Peyer's patch (tissue), 4 donors: ENCODE data around the gene UBE2F. TPM values are rescaled to one million over a fixed set of nuclear protein-coding genes. Genes with fewer than 3 reads are reported as not detected.

Experiments used
- DNase-seq, 3 donors: peaks; one replicate each; pipeline ENCODE4 v3.0.0-alpha.2; 2017 to 2019
- H3K27ac ChIP-seq, 4 donors: fragments of 200-600 bp; sonication (generic); one replicate each; pipeline ENCODE4 v1.5.1; 2016 to 2019
- H3K27me3 ChIP-seq, 2 donors: fragments of 200-600 bp; sonication (generic); one replicate each; pipeline ENCODE4 v1.5.1; 2019
- H3K36me3 ChIP-seq, 3 donors: fragments of 200-600 bp; sonication (generic); one replicate each; pipeline ENCODE4 v1.5.1; 2016 to 2019
- H3K4me1 ChIP-seq, 4 donors: fragments of 200-600 bp; sonication (generic); one replicate each; pipeline ENCODE4 v1.5.1; 2016 to 2019
- H3K4me3 ChIP-seq, 4 donors: fragments of 200-600 bp; sonication (generic); 1 replicate in 3 of 4; 2 replicates in 1 of 4; pipeline ENCODE4 v1.5.1; 2016 to 2019; ENCODE audit warnings: mild to moderate bottlenecking in 1 of 4
- H3K9me3 ChIP-seq, 4 donors: fragments of 200-600 bp; sonication (generic); one replicate each; pipeline ENCODE4 v1.5.1; 2016 to 2019; ENCODE audit warnings: mild to moderate bottlenecking in 1 of 4
- POLR2A ChIP-seq, 2 donors: fragments of 450-650 bp; IDR thresholded peaks; one replicate each; pipeline ENCODE4 v1.5.1; 2017; ENCODE audit warnings: antibody characterized with exemption in 2 of 2, mild to moderate bottlenecking in 2 of 2, moderate library complexity in 2 of 2
- total RNA-seq, 4 donors: library from RNA; depleted of rRNA; stranded (reverse); fragments of >200 nt; gene quantifications; one replicate each; pipeline ENCODE4 v1.1.0, GENCODE V29; 2016
- TF ChIP-seq, protein P1 (sequence below), 6 experiments: fragments of 450-650 bp in 4 of 6; fragments of 200-600 bp in 2 of 6; sonication (generic) in 1 of 6; IDR thresholded peaks; one replicate each; pipeline ENCODE4 v1.5.1; 2017 to 2019; ENCODE audit warnings: antibody characterized with exemption in 6 of 6, mild to moderate bottlenecking in 3 of 6, moderate library complexity in 1 of 6

The UBE2F gene
- total RNA-seq, 4 donors from 2014 or later, result 21.5 to 67.7 (median 50.3) TPM

DNA sequence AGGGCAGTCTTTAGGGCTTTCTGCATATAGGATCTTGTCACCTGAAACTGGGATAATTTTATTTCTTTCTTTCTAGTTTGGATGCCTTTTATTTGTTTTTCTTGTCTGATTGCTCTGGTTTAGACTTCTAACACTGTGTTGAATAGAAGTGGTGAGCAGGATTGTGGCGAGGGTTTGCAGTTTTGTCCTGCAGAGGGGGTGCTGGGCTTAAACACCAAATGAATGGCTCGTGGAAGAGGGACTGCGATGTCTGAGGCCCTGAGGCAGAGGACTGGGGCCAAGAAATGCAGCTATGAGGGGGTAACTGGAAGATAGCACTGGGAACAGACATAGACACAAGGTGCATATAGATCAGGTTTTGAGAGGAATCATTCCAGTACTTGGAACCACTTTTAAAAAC is 20.5 kb downstream of the UBE2F start:
- no peaks in the 10 kb centered on the region for H3K4me1 ChIP-seq

DNA sequence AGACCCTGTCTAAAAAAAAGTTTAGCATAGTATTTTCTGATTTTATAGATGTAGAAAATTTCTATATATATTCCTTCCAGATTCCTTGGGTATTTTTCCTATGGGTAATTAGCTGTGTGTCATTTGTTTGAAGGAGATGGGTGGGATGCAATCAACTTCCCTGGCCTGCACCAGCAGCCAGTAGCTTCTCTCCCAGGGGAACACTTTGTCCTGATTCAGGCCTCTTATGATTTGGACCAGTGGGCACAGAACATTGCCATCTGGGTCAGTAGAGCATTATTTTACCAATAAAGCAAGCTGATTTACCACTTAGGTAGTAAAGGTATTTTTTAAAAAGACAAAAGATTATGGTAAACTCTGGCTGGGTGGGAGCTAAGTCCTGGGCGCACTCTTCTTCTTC is 26.9 kb downstream of the UBE2F start:
- TF ChIP-seq POLR2A (IDR thresholded peaks at IDR 0.05), result no peak
- TF ChIP-seq, protein P1, sequence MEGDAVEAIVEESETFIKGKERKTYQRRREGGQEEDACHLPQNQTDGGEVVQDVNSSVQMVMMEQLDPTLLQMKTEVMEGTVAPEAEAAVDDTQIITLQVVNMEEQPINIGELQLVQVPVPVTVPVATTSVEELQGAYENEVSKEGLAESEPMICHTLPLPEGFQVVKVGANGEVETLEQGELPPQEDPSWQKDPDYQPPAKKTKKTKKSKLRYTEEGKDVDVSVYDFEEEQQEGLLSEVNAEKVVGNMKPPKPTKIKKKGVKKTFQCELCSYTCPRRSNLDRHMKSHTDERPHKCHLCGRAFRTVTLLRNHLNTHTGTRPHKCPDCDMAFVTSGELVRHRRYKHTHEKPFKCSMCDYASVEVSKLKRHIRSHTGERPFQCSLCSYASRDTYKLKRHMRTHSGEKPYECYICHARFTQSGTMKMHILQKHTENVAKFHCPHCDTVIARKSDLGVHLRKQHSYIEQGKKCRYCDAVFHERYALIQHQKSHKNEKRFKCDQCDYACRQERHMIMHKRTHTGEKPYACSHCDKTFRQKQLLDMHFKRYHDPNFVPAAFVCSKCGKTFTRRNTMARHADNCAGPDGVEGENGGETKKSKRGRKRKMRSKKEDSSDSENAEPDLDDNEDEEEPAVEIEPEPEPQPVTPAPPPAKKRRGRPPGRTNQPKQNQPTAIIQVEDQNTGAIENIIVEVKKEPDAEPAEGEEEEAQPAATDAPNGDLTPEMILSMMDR (IDR thresholded peaks at IDR 0.05), result no peak
- no peaks in the 10 kb centered on the region for H3K27me3 ChIP-seq
- H3K4me3 ChIP-seq, result no peak overlapping the region
- DNase-seq, result no peak
- peaks cover 0 to 19% (median 0%) of the 10 kb centered on the region in 3 donors for H3K36me3 ChIP-seq
- no peak overlapping the region for H3K27ac ChIP-seq
- no peaks in the 10 kb centered on the region for H3K4me1 ChIP-seq
- no peaks in the 10 kb centered on the region for H3K9me3 ChIP-seq

More for the DNA sequence above, 20.5 kb downstream of the UBE2F start:
- H3K27me3 ChIP-seq, result no peaks in the 10 kb centered on the region
- H3K36me3 ChIP-seq, result peaks cover 0 to 13% (median 0%) of the 10 kb centered on the region in 3 donors
- no peak for DNase-seq
- TF ChIP-seq, protein P1 (IDR thresholded peaks at IDR 0.05), result no peak
- TF ChIP-seq POLR2A (IDR thresholded peaks at IDR 0.05), result no peak
- no peaks in the 10 kb centered on the region for H3K9me3 ChIP-seq
- no peak overlapping the region for H3K4me3 ChIP-seq
- H3K27ac ChIP-seq, result no peak overlapping the region

DNA sequence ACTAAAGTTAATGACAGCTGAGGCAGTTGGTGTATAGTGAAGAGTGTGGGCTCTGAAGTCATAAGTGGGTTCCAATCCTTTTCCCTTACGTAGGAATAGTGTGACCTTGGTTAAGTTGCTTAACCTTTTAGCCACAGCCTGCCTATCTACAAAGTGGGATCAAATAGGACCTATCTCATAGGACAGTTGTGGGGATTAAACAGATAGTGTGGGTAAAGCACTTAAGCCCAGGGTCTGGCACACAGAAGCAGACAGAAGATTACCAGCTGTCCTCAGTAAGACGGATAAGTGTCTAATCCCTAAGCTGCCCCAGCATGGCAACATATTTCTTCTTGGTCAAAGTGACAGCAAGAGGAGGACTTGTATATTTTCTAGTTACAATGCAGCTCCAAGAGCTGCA is 28.2 kb downstream of the UBE2F start:
- Histone ChIP-seq H3K36me3 (peaks cover 0 to 15% (median 0%) of the 10 kb centered on the region in 3 donors), H3K4me3 (no peak overlapping the region), H3K27ac (no peak overlapping the region), H3K4me1 (no peaks in the 10 kb centered on the region), H3K27me3 (no peaks in the 10 kb centered on the region), H3K9me3 (no peaks in the 10 kb centered on the region)
- DNase-seq, result no peak
- TF ChIP-seq POLR2A (IDR thresholded peaks at IDR 0.05), result no peak
- TF ChIP-seq, protein P1 (IDR thresholded peaks at IDR 0.05), result no peak

DNA sequence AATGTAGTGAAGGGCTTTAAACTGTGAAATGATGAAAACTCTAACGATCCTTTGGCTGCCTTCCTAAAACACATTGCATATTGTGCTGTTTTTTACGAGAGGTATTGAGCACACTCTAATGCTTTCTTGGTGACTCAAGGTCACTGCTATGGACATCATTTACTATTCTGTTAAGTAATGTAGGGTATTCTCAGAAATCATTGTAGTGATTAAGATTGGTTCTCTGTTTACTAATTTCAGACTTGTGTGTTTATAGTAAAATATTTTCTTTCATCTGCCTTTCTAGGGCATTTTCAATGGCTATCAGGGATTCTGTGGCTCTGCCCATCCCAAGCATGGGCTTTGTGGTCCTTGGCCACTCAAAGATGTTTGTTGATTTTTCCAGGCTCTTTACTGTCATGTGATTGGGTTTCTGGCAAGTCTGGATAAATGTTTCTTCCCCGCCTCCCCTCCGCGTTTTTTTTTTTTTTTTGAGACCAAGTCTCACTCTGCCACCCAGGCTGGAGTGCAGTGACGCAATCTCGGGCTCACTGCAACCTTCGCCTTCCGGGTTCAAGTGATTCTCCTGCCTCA is 29.3 kb downstream of the UBE2F start:
- Histone ChIP-seq H3K4me1 (no peaks in the 10 kb centered on the region), H3K27me3 (no peaks in the 10 kb centered on the region), H3K36me3 (peaks cover 0 to 15% (median 0%) of the 10 kb centered on the region in 3 donors), H3K27ac (no peak overlapping the region), H3K4me3 (no peak overlapping the region), H3K9me3 (no peaks in the 10 kb centered on the region)
- TF ChIP-seq POLR2A (IDR thresholded peaks at IDR 0.05), result no peak
- TF ChIP-seq, protein P1 (IDR thresholded peaks at IDR 0.05), result no peak
- DNase-seq, result no peak

DNA sequence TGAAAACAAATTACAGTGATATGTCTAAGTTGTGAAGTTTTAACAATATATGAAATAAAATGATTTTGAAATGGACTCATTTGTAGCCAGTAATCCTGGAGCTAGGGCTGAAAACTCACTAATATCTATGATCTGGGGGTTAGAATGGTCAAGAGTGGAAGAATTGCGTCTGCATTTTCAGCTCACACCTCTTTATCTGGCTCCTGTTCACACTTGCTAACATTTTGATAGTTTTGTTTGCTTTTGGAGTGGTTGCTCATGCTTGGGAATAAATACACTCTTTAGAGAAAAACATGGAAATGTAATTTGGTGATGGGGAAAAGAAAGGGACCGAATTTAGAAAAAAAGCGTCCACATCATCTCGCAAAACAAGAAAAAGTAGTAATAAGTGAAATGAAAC is 30.7 kb downstream of the UBE2F start:
- DNase-seq, result no peak
- Histone ChIP-seq H3K36me3 (peaks cover 0 to 10% (median 0%) of the 10 kb centered on the region in 3 donors), H3K27ac (no peak overlapping the region), H3K4me1 (no peaks in the 10 kb centered on the region), H3K4me3 (no peak overlapping the region), H3K9me3 (no peaks in the 10 kb centered on the region), H3K27me3 (no peaks in the 10 kb centered on the region)
- TF ChIP-seq POLR2A (IDR thresholded peaks at IDR 0.05), result no peak

DNA sequence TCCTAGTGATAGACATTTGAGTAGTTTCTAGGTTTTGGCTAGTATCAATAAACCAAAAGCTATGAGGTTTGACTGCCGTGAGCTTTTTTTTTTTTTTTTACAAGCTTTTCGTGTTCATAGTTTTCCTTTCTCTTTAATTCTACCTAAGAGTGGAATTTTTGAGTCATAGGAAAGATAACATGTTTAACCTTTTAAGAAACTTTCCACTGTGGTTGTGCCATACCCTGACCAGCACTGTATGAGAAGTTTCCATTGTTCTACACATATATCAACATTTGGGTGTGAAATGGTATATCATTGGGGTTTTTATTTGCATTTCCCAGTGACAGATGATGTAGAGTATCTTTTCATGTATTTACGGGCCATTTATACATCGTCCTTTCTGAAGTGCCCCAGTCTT is 31.7 kb downstream of the UBE2F start:
- TF ChIP-seq, protein P1 (IDR thresholded peaks at IDR 0.05), result no peak
- TF ChIP-seq POLR2A (IDR thresholded peaks at IDR 0.05), result no peak

More for the DNA sequence above, 31.7 kb downstream of the UBE2F start:
- DNase-seq, result no peak
- H3K36me3 ChIP-seq, result peaks cover 0 to 13% (median 0%) of the 10 kb centered on the region in 3 donors
- H3K4me3 ChIP-seq, result no peak overlapping the region
- H3K27ac ChIP-seq, result no peak overlapping the region
- no peaks in the 10 kb centered on the region for H3K27me3 ChIP-seq
- H3K4me1 ChIP-seq, result no peaks in the 10 kb centered on the region
- no peaks in the 10 kb centered on the region for H3K9me3 ChIP-seq
